HG02938 (cell line): ENCODE data around the gene TPO.
A peak's percentile ranks its signal among the peaks of the same experiment; 100 is the strongest.
"Not testable (repeated sequence)": the region's sequence is repeated elsewhere in the genome, so short reads cannot be mapped to it uniquely, and the experiment has no call there.

ENCODE experiments used
- ATAC-seq: cut with Tn5 transposase; IDR thresholded peaks from one replicate; pipeline ENCODE4 v1.9.1; 2021; ENCODE audit warnings: mild to moderate bottlenecking, moderate library complexity; ENCODE audit not compliant: unreplicated experiment

Gene TPO

GRCh38 chr2:1548910-1549673 lies 135.8 kb downstream of the TPO start:
- ATAC-seq: no peak

GRCh38 chr2:1550076-1550475 lies 136.8 kb downstream of the TPO start:
- no peak for ATAC-seq

DNA sequence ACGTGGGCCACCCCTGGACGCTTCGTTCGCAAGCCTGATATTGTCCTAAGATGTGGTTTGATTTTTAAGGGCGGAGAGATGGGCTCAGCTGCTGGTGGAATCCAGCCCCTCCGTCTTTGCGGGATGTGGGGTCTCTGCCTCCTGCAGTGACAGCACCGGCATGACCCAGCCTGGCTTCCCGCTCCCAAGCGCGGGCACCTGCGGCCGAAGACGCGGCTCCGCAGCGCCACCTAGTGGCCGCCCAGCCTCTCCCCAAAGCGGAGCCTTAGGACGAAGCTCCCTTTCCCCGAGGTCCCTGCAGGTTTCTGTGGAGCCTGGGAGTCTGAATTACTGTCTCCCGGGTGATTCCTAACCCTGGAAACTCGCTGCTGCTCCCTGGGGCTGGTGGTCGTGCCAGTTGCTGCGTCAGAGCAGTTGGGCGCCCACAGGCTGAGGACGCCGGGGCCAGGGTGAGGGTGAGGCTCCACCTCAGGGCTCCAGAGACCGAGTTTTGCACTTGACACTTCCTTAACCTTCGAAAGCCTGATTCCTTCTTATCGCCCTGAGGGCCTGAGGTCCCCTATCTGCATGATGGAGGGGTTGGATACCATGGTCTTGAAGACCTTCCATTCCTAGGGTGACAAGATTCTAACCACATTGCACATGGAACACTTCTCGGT lies 137.5 kb downstream of the TPO start:
- ATAC-seq: peak; percentile 66

DNA sequence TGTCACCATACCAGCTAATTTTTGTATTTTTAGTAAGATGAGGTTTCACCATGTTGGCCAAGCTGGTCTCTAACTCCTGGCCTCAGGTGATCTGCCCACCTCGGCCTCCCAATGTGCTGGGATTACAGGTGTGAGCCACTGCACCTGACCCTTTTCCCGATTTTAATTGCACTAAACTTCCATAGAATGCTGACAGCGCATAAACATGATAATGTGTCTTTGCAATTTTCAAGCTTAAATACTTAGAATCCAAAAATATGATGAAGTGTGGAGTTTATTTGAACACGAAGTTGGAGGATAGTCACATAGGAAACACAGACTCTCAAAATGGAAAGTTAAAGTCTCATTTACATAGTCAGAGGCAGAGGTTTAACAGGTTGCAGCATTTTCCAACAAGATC lies 138.6 kb downstream of the TPO start:
- no peak for ATAC-seq

GRCh38 chr2:1552611-1553010 lies 139.3 kb downstream of the TPO start:
- no peak for ATAC-seq

DNA sequence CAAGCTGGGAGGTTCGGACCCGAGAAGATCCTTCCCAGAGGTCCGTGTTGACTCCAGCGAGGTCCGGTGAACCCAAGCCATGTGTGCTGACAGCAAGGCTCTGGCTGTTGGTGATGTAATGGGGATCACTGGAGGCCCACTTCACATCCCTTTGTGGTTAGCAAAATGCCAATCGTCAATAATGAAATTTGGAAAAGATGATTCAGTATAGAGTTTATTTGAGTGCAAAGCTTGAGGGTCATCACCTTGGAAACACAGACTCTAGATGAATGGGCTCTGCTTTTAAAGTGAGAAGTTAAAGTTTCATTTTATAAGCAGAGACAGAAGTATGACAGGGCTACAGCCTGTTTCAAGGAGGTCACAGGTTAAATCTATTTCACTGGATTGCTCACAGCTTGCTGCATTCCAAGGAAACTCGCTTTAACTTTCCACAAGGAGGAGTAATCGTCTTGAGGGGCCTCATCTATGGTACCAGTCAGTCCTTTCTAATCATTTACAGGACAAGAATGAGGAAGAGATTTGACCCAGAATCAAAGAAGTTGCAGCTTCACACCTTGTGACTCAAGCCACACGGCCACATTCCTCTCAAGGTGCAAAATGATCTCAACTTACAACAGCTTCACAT lies 140.5 kb downstream of the TPO start:
- no peak for ATAC-seq

- no peak for ATAC-seq
Measured at GRCh38 chr2:1556286-1556685, 143.0 kb downstream of the TPO start.

GRCh38 chr2:1556776-1557466 lies 143.7 kb downstream of the TPO start:
- no peak for ATAC-seq

DNA sequence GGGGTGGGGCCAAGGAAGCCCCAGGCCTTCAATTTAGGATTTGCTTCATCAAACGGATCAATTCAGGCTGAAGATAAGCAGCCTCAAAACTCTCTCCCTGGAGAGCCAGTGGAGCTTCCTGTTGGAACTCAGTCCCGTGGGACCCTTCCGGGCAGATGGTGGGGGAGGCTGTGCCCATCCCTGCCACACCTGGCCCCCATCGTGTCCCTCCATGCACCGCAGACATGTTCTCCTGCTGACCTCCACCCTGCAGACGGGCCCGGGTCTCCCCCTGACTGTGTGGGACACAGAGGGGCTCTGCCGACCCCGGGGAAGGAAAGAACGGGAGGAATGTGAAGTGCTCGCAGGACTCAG lies 144.2 kb downstream of the TPO start:
- ATAC-seq: no peak

DNA sequence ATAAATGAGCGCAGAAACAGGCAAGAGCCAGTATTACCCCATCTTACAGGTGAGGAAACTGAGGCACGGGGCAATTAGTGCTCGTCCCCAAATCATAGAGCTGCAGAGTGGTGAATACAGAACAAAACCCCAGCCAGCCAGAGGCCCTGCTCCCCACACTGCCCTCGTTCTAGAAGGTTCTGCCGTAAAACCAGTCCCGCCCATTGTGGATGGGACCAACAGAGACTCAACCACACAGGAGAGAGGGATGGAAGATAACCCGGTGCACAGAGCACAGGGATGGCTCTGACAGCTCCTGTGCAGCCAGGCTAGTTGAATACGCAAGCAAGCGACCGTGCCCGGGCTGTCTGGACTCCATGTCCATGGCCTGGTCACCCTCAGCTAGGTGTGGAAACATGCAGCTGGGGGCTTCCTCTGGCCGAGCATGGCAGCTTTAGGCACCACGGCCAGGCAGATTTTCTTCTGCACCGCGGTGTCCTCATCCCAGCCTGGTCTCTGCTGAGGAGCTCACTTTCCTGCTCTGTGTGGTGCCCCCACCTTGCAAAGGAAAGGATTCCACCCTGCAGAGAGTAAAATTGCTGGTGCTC lies 146.4 kb downstream of the TPO start:
- no peak for ATAC-seq

GRCh38 chr2:1561259-1561658 lies 148.0 kb downstream of the TPO start:
- ATAC-seq: no peak

GRCh38 chr2:1561811-1562421 lies 148.7 kb downstream of the TPO start:
- ATAC-seq: no peak

- ATAC-seq: no peak
Measured at GRCh38 chr2:1563084-1563857, 150.0 kb downstream of the TPO start.

DNA sequence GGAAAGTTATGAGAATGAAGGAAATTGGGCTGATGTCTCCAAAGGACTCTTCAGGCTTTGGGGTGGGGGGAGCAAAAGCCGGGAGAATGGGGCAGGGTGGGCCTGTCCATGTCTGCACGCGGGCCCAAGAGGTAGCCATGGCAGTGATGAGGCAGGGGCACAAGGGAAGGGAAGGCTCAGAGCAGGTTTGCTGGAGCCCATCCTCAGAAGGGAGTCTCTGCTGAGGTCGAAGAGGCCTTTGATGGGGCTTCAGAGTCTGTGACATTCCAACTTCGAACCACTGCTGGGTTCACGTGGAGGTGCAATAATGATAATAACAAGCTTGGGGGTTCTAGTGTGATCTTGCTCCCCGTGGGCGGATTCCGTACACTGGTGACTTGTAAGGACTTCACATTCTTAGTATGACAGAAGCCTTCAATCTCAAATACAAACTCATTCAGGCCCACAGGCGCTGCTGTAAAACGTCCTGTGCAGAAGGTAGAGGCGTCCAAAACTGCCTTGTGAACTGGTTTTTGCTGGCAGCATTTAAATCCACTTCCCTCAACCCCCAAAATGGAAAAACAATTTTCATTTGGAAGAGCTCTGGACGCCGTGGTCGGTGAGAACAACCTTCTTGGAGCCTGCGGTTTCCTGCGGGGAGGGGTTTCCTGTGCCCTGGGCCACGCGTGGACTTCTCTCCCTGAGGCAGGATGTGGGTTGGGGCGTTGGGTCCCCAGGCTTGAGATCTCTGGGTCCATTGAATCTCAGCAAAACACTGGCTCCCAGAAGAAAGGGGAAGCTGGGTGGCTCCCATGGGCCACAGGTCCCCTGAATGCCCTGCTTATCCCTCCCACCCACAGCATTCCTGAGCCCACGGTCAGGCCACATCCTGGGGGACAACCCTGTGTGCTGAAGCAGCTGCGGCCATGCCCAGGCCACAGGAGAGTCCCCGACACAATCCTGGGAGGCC lies 151.0 kb downstream of the TPO start:
- ATAC-seq: no peak

GRCh38 chr2:1567556-1568344 lies 154.5 kb downstream of the TPO start:
- no peak for ATAC-seq

- not testable (repeated sequence) for ATAC-seq
Measured at GRCh38 chr2:1568345-1568668, 155.0 kb downstream of the TPO start.

DNA sequence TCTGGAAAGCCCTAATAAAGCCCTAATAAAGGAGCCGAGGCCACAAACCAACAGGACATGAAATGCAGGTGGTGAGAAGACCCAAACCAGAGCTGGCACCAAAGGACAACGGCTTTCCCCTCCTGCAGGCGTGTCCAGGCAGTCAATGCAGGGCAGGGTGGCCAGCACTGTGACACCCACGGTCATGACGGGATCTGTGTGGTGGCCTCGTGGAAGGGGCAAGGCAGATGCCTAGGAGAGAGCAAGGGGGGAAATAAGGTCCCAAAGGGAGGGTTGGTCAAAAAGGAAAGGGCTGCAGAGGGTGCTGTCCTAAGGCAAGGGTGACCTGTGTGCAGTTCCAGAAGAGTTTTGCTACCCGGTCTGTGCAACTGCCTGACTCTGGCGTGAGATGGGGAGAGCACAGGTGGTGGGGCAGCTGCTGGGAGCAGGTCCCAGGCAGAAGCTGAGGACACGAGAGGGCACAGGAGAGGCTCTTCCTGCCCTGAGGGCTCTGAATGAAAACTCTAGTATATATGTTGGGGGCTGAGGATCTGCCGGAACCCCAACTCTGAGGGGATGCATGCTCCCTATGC lies 156.7 kb downstream of the TPO start:
- ATAC-seq: no peak
